BJ (cell line): ENCODE data around the gene GRIK2. TPM values are rescaled to one million over a fixed set of nuclear protein-coding genes. Genes with fewer than 3 reads are reported as not detected.

Experiments used
- CTCF ChIA-PET: fragments of 350-600 bp; formaldehyde crosslinking; extraction: SDS; loops from one replicate; lab custom pipeline; 2021; ENCODE audit warnings: antibody characterized with exemption, inconsistent platforms; lab: Yijun Ruan, JAX
- POLR2A ChIA-PET: fragments of 300-600 bp; sonication (Branson Sonifier 250); formaldehyde crosslinking; extraction: SDS; loops from one replicate; lab custom pipeline; 2021; ENCODE audit warnings: antibody characterized with exemption; lab: Charles Lee
- DNase-seq: peaks from one replicate; pipeline ENCODE4 v3.0.0-alpha.2; 2011; ENCODE audit warnings: low read depth
- H3K27me3 ChIP-seq: 2 replicates; pipeline ENCODE4 v1.6.0; 2011; ENCODE audit warnings: low read length; ENCODE audit not compliant: control insufficient read depth, insufficient read depth
- H3K36me3 ChIP-seq: 2 replicates; pipeline ENCODE4 v1.5.1; 2011; ENCODE audit warnings: low read length; ENCODE audit not compliant: control insufficient read depth, insufficient read depth
- H3K4me3 ChIP-seq: 2 replicates; pipeline ENCODE4 v1.5.1; 2011; ENCODE audit warnings: low read depth, mild to moderate bottlenecking, control low read depth, low read length
- CTCF ChIP-seq: IDR thresholded peaks from 2 replicates; pipeline ENCODE4 v1.5.1; 2011; ENCODE audit warnings: low read depth, mild to moderate bottlenecking, control low read depth, inconsistent platforms, low read length, moderate library complexity; ENCODE audit not compliant: insufficient read depth
- polyA plus RNA-seq: library from polyadenylated mRNA; depleted of rRNA; stranded (reverse); fragments of >200 nt; gene quantifications from 2 replicates; pipeline ENCODE4 v1.2.3, GENCODE V29; 2011

Gene GRIK2
- polyA plus RNA-seq, 1 experiment: 23.0 TPM

GRCh38 chr6:101386982-101387381, 6.5 kb upstream of the GRIK2 start:
- peak; percentile 46 for TF ChIP-seq CTCF
- CTCF ChIA-PET: no interaction called here
- POLR2A ChIA-PET: no interaction called here

GRCh38 chr6:101391772-101392585, 1.5 kb upstream of the GRIK2 start:
- ChIA-PET CTCF (interaction anchor here (0.5 to 1.3 kb wide), 7 partner anchors 8 to 278 kb away, joined by 3 to 4 read pairs (median 3); no protein-coding TSS in a partner anchor), POLR2A (interaction anchor here (0.6 to 0.7 kb wide), 2 partner anchors 11 to 668 kb away, joined by 4 to 5 read pairs; no protein-coding TSS in a partner anchor)
- H3K4me3 ChIP-seq: peak overlapping the region; percentile 91
- no peaks in the 10 kb centered on the region for H3K36me3 ChIP-seq
- DNase-seq: no peak
- H3K27me3 ChIP-seq: no peaks in the 10 kb centered on the region
- no peak for TF ChIP-seq CTCF

More at GRCh38 chr6:101386982-101387381, 6.5 kb upstream of the GRIK2 start:
- DNase-seq: no peak
- H3K4me3 ChIP-seq: no peak overlapping the region
- no peaks in the 10 kb centered on the region for H3K27me3 ChIP-seq
- H3K36me3 ChIP-seq: no peaks in the 10 kb centered on the region

GRCh38 chr6:101392586-101393230, 800 bp upstream of the GRIK2 start:
- POLR2A ChIA-PET: interaction anchor here (0.6 to 0.7 kb wide), 2 partner anchors 12 to 669 kb away, joined by 4 to 5 read pairs; no protein-coding TSS in a partner anchor
- CTCF ChIA-PET: interaction anchor here (0.5 to 1.3 kb wide), 7 partner anchors 7 to 278 kb away, joined by 3 to 4 read pairs (median 3); no protein-coding TSS in a partner anchor
- no peak for TF ChIP-seq CTCF
- DNase-seq: no peak
- no peaks in the 10 kb centered on the region for H3K27me3 ChIP-seq
- H3K36me3 ChIP-seq: no peaks in the 10 kb centered on the region
- peak overlapping the region; percentile 91 for H3K4me3 ChIP-seq

- no peak for TF ChIP-seq CTCF
- no peak for DNase-seq
- POLR2A ChIA-PET: interaction anchor here (0.6 kb wide), 1 partner anchor 292 kb away, joined by 3 read pairs; no protein-coding TSS in a partner anchor
- CTCF ChIA-PET: interaction anchor here (0.9 kb wide), 1 partner anchor 151 kb away, joined by 3 read pairs; no protein-coding TSS in a partner anchor
- H3K27me3 ChIP-seq: no peaks in the 10 kb centered on the region
- H3K4me3 ChIP-seq: peak overlapping the region; percentile 91
- H3K36me3 ChIP-seq: 0 out of 2 replicates have a peak, but pooled peaks cover 2% of the 10 kb centered on the region
Measured at GRCh38 chr6:101393829-101394251, 332 bp downstream of the GRIK2 start.

GRCh38 chr6:101394936-101395335, 1.4 kb downstream of the GRIK2 start:
- no peaks in the 10 kb centered on the region for H3K27me3 ChIP-seq
- CTCF ChIA-PET: interaction anchor here (1.2 kb wide), 1 partner anchor 1224 kb away, joined by 4 read pairs; no protein-coding TSS in a partner anchor
- POLR2A ChIA-PET: no interaction called here
- peaks cover 5% of the 10 kb centered on the region for H3K36me3 ChIP-seq
- DNase-seq: no peak
- TF ChIP-seq CTCF: no peak
- peak overlapping the region; percentile 91 for H3K4me3 ChIP-seq
